Smooth muscle cell (in vitro differentiated cells): Measurements from ENCODE around the gene LCN10. TPM values are rescaled to one million over a fixed set of nuclear protein-coding genes. Genes with fewer than 3 reads are reported as not detected.
"Not testable (repeated sequence)": the region's sequence is repeated elsewhere in the genome, so short reads cannot be mapped to it uniquely, and the experiment has no call there.

Source experiments
- DNase-seq: peaks from one replicate; lab custom pipeline; 2025; ENCODE audit not compliant: unreplicated experiment; lab: John Stamatoyannopoulos, UW
- H2AFZ ChIP-seq: fragments of 200-600 bp; sonication (generic); 2 replicates; pipeline ENCODE4 v1.6.0; 2016; ENCODE audit warnings: antibody characterized with exemption, low read depth, mild to moderate bottlenecking
- H3F3A ChIP-seq: fragments of 200-600 bp; sonication (generic); 2 replicates; pipeline ENCODE4 v1.6.0; 2017; ENCODE audit warnings: antibody characterized with exemption, low read depth
- H3K27ac ChIP-seq: fragments of 200-600 bp; sonication (generic); 2 replicates; pipeline ENCODE4 v1.5.1; 2016; ENCODE audit warnings: low read depth, mild to moderate bottlenecking
- H3K27me3 ChIP-seq: fragments of 200-600 bp; sonication (generic); 2 replicates; pipeline ENCODE4 v1.6.1; 2016; ENCODE audit warnings: low read depth, mild to moderate bottlenecking
- H3K36me3 ChIP-seq: fragments of 200-600 bp; sonication (generic); 2 replicates; pipeline ENCODE4 v1.5.1; 2016; ENCODE audit warnings: low read depth
- H3K4me1 ChIP-seq: fragments of 200-600 bp; sonication (generic); 2 replicates; pipeline ENCODE4 v1.5.1; 2016; ENCODE audit warnings: low read depth
- H3K4me2 ChIP-seq: fragments of 200-600 bp; sonication (generic); 2 replicates; pipeline ENCODE4 v1.6.0; 2016; ENCODE audit warnings: mild to moderate bottlenecking
- H3K4me3 ChIP-seq: fragments of 200-600 bp; sonication (generic); 2 replicates; pipeline ENCODE4 v1.5.1; 2016; ENCODE audit warnings: mild to moderate bottlenecking
- H3K79me2 ChIP-seq: fragments of 200-600 bp; sonication (generic); 2 replicates; pipeline ENCODE4 v1.6.0; 2016; ENCODE audit warnings: low read depth, mild to moderate bottlenecking
- H3K9ac ChIP-seq: fragments of 200-600 bp; sonication (generic); 2 replicates; pipeline ENCODE4 v1.6.0; 2016; ENCODE audit warnings: low read depth
- H3K9me3 ChIP-seq: fragments of 200-600 bp; sonication (generic); replicated peaks from 2 replicates; pipeline ENCODE4 v1.5.1; 2016; ENCODE audit warnings: low read depth
- H4K20me1 ChIP-seq: fragments of 200-600 bp; sonication (generic); 2 replicates; pipeline ENCODE4 v1.6.0; 2016; ENCODE audit warnings: low read depth
- WGBS: methylation state at CpG from one replicate; pipeline ENCODE4 v1.1.7; 2016; ENCODE audit warnings: low lambda C conversion rate; 5-methylcytosine and 5-hydroxymethylcytosine counted together
- polyA plus RNA-seq: library from polyadenylated mRNA; unstranded; fragments of >200 nt; fragmentation: Nextera tagmentation; extraction: Ambion mirVana; gene quantifications from 2 replicates; pipeline ENCODE4 v1.2.1, GENCODE V29; 2016
- total RNA-seq: library from RNA; depleted of rRNA; stranded (reverse); fragments of >200 nt; gene quantifications from 2 replicates; pipeline ENCODE4 v1.2.3, GENCODE V29; 2014
- TF ChIP-seq, protein P1 (sequence below): fragments of 200-600 bp; sonication (generic); IDR thresholded peaks from 2 replicates; pipeline ENCODE4 v1.5.1; 2017; ENCODE audit warnings: borderline replicate concordance, mild to moderate bottlenecking, antibody characterized with exemption; ENCODE audit not compliant: insufficient read depth, poor library complexity, severe bottlenecking

The LCN10 gene
- total and polyA plus RNA-seq, 2 experiments from 2014 or later, result not detected

DNA sequence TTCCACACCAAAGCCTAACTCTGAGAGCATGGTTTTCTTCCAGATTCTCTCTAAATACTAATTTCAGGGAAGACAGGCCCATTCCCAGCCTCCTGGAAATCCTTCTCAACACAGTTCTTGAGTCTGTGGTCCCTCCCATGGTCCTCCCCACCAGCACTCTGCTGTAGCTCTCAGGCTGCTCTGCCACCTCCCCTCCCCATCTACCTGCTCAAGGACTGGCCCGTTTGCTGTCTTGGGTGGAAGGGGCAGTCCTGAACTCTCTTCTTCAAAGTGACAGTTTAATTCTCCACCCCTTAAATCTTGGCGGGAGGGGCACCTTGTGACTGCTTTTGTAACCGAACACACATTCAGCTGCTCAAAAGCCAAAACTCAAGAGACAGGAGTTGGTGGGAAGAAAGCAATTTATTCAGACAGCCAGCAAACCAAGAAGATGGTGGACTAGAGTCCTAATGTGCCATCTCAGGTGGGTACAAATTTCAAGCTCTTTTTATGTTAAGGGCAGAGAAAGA, 29.2 kb upstream of the LCN10 start:
- WGBS, result 80% methylated on average over 3 of the region's 3 CpGs
- Histone ChIP-seq H3K9ac (no peak overlapping the region), H2AFZ (no peak overlapping the region), H3F3A (no peaks in the 10 kb centered on the region), H3K36me3 (no peaks in the 10 kb centered on the region), H3K27ac (no peak overlapping the region), H3K79me2 (no peaks in the 10 kb centered on the region), H3K9me3 (no peaks in the 10 kb centered on the region), H3K4me3 (no peak overlapping the region), H3K4me1 (no peaks in the 10 kb centered on the region), H3K4me2 (no peak overlapping the region), H3K27me3 (peaks cover 6% of the 10 kb centered on the region), H4K20me1 (no peaks in the 10 kb centered on the region)
- no peak for DNase-seq
- TF ChIP-seq, protein P1, sequence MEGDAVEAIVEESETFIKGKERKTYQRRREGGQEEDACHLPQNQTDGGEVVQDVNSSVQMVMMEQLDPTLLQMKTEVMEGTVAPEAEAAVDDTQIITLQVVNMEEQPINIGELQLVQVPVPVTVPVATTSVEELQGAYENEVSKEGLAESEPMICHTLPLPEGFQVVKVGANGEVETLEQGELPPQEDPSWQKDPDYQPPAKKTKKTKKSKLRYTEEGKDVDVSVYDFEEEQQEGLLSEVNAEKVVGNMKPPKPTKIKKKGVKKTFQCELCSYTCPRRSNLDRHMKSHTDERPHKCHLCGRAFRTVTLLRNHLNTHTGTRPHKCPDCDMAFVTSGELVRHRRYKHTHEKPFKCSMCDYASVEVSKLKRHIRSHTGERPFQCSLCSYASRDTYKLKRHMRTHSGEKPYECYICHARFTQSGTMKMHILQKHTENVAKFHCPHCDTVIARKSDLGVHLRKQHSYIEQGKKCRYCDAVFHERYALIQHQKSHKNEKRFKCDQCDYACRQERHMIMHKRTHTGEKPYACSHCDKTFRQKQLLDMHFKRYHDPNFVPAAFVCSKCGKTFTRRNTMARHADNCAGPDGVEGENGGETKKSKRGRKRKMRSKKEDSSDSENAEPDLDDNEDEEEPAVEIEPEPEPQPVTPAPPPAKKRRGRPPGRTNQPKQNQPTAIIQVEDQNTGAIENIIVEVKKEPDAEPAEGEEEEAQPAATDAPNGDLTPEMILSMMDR, result no peak

- Histone ChIP-seq H3K79me2 (no peaks in the 10 kb centered on the region), H3K4me2 (no peak overlapping the region), H3K36me3 (no peaks in the 10 kb centered on the region), H3K27me3 (peaks cover 6% of the 10 kb centered on the region), H3K4me3 (no peak overlapping the region), H2AFZ (no peak overlapping the region), H3K9me3 (no peaks in the 10 kb centered on the region), H3F3A (no peaks in the 10 kb centered on the region), H3K9ac (no peak overlapping the region), H4K20me1 (no peaks in the 10 kb centered on the region), H3K27ac (no peak overlapping the region), H3K4me1 (no peaks in the 10 kb centered on the region)
- DNase-seq, result no peak
- WGBS, result 40% methylated on average over 2 of the region's 16 CpGs
- TF ChIP-seq, protein P1, result peak; percentile 46
Observed at GRCh38 chr9:136769710-136770191, 27.0 kb upstream of the LCN10 start.

GRCh38 chr9:136766410-136767120, 23.8 kb upstream of the LCN10 start:
- H4K20me1 ChIP-seq, H3K27ac ChIP-seq, DNase-seq, H3K79me2 ChIP-seq, H3K4me3 ChIP-seq, H3F3A ChIP-seq, H3K9me3 ChIP-seq, H3K4me2 ChIP-seq, H3K9ac ChIP-seq, H3K27me3 ChIP-seq, H3K36me3 ChIP-seq, H2AFZ ChIP-seq, H3K4me1 ChIP-seq: not testable (repeated sequence)
- TF ChIP-seq, protein P1, result peak; percentile 44
- 47% methylated on average over 18 of the region's 18 CpGs for WGBS

GRCh38 chr9:136765745-136766409, 23.1 kb upstream of the LCN10 start:
- not testable (repeated sequence) for H3K27ac ChIP-seq, DNase-seq, H3K9me3 ChIP-seq, H3K4me2 ChIP-seq, H3F3A ChIP-seq, H3K36me3 ChIP-seq, H3K9ac ChIP-seq, H4K20me1 ChIP-seq, H3K79me2 ChIP-seq, H2AFZ ChIP-seq, H3K27me3 ChIP-seq, H3K4me1 ChIP-seq, H3K4me3 ChIP-seq
- WGBS, result 89% methylated on average over 14 of the region's 14 CpGs
